Ecto neural progenitor cell (in vitro differentiated cells): ENCODE data around the gene DYNC2H1.

Experiments used
- DNase-seq: peaks from one replicate; pipeline ENCODE4 v3.0.0-alpha.2; 2018; ENCODE audit warnings: low spot score

The DYNC2H1 gene

DNA sequence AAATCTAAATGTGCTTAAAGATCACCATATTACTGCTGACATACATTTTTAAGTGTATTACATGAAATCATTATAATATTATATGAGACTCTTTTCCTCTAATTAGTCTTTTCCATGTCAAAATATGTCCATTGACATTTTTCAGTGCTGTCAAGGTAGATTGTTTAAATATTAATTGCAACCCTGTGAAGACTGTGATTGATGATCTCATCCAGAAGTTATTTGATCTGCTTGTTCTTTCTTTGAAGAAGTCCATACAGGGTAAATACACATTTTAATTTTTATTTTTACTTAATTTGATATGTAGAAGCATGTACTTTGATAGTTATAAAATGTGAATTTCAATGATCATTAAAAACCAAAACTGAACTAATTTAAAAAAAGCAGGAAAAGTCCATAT, 38.4 kb downstream of the DYNC2H1 start:
- DNase-seq, result no peak

DNA sequence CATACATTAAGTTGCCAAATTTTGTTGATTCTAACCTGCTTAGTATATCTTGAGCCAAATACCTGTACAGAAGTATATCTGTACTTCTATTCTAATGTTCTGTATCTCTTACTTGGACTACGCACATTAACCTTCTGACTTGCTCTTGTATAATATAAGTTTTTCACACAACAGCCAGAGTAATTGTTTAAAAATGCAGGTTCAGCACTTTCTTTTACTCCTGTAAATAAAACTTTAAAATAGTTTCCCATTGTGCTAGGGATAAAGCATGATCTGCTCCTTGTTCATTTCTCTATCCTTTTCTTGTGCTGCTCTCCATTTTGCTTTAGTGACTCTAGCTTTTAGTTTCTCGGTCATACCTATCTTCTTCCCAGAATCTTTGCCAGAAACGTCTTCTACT, 48.3 kb downstream of the DYNC2H1 start:
- DNase-seq, result no peak

- no peak for DNase-seq
Observed at GRCh38 chr11:103164093-103164796, 55.0 kb downstream of the DYNC2H1 start.

GRCh38 chr11:103167166-103167565, 57.9 kb downstream of the DYNC2H1 start:
- no peak for DNase-seq

GRCh38 chr11:103170865-103171264, 61.6 kb downstream of the DYNC2H1 start:
- DNase-seq, result no peak

DNA sequence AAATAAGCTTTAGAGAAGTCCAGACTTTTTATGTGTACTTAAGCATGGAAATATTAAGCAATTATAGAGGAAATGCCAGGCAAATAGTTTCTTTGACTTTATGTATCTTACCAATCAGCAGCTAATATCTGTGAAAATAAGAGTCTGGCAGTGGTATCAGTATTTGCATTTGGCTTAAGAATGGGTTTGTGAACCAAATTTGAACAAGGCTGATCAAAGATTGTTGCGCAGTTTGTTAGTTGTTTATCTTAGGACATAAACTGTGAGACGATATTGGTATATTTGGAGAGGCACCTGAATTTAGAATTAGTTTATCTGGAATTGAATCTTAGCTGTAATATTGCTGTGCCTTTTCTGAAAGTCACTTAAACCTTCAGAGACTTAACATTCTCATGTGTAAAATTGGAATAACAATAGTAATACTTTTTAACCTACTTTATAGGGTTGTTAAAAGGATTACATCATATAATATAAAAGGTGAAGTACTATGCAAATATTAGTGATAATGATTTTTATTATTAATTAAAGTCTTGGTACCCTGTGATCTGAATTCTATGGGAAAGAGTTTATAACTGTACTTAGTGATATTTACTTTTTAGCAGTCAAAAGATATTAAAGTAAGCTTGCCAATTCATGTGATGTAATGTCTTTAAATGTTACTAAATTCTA, 66.4 kb downstream of the DYNC2H1 start:
- no peak for DNase-seq

DNA sequence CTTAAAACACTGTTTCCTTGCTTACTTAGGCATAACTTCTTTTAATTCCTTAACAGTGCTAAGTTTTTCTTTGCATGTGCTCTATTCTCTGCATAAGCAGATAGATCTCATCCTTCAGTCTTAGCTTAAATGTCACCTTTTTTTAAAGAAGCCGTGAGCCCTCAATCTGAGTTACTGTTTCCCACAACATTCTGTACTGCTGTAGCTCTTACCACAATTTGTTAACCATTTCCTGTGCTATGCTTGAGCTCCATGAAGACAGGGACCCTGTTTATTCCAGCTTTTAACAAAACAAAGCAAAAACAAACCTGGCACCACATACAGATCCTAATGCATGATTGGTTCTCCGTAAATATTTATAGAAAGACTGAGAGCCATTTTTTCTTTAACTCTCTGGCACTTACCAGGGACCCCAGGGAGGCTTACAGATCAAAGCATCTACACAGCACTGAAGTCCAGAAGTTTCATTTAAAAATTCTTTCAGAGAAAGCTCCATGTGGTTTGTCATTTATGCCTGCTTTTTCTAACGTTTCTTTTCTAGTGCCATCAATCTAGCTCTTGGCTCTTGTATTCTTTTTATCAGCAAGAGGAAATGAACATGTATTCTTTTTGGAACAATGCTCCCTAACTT, 74.9 kb downstream of the DYNC2H1 start:
- DNase-seq, result no peak

GRCh38 chr11:103202048-103202651, 92.9 kb downstream of the DYNC2H1 start:
- DNase-seq, result no peak

DNA sequence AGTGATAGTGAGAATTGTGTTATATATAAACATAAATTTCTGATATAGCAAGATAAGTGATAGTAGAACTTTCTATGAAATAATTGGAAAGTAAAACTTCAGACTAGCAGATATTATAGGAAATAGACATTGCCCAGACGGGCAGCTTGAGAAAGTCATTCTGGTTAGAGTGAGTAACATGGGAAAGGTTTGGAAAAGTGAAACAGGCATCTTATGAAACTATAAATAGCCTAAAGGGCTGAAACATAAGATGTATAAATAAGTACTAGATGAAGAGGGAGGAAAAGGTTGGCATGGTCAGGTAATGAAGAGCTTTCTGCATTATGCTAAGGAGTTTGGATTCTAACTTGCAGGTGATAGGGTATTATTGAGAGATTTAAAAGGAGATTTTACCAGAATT, 101.3 kb downstream of the DYNC2H1 start:
- DNase-seq, result no peak

DNA sequence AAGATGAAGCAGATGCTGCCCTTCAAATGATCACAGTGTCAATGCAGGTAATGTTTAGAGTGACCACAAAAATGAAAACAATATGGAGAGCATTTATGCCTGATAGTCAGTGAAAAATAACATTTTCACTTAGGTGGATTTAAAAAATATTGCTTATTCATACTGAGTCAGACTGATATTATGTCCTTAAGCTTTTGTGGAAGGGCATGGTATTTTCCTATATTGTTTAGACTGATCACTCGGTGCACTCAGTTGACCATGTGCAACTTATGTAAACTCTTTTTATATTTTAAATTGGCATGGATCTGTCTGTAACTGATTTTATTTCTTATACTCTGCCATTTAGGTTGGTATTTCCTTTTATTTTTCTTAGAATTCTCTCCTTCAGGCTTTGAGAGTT, 106.6 kb downstream of the DYNC2H1 start:
- no peak for DNase-seq

DNA sequence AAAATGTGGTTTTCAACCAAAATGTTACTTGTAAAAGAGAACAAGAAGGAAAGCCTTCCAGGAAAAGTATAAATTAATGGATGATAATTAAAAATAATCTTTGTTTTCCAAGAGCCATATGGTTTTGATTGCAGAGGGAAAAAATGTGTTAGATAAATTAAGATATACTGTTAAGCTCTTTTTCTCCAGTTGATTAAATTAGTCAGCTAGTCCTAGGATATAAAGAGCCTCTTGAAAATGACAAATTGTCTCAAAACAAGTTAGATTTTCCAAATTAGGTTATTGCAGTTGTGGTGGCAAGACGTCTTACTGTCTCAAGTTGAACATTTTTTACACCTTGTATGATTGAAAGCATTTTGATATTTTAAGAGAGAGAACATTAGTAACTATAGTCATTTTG, 110.9 kb downstream of the DYNC2H1 start:
- no peak for DNase-seq

- DNase-seq, result no peak
Observed at GRCh38 chr11:103222806-103223205, 113.6 kb downstream of the DYNC2H1 start.

DNA sequence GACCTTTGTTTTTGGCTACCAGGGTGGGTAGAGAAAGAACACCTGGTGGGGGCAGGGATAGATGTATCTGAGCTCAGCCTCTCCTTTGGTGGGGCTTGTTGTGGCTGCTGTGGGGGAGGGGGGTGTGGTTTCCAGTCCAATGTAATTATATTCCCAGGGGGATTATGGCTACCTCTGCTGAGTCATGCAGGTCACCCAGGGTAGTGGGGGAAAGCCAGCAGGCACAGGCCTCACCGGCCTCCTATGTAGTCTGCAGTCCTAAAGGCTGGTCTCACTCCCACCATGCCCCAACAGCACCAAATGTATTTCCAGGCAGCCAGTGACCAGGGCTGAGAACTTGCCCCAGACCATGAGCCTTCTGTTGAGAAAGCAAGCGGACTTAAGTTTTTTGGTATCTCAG, 119.6 kb downstream of the DYNC2H1 start:
- no peak for DNase-seq

- no peak for DNase-seq
Observed at GRCh38 chr11:103234974-103235373, 125.7 kb downstream of the DYNC2H1 start.

DNA sequence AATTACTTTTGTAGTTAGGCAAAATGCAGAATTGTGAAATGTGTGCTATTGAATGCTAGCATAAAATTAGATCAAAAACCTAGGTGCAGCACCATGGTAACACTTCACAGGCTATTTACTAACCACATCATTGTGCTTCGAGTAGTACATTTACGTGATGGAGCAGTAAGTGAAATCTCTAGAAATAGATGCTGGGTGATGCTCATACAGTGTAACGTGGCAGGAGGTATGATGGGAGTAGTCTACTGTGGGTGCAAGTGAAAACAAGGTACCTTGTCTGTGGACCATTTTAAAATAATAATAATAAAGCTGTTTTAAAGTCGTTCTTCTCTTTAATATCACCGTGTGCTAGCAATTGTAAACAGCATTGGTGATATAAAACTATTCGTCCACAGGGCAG, 132.3 kb downstream of the DYNC2H1 start:
- DNase-seq, result no peak

GRCh38 chr11:103254123-103254522, 144.9 kb downstream of the DYNC2H1 start:
- no peak for DNase-seq

DNA sequence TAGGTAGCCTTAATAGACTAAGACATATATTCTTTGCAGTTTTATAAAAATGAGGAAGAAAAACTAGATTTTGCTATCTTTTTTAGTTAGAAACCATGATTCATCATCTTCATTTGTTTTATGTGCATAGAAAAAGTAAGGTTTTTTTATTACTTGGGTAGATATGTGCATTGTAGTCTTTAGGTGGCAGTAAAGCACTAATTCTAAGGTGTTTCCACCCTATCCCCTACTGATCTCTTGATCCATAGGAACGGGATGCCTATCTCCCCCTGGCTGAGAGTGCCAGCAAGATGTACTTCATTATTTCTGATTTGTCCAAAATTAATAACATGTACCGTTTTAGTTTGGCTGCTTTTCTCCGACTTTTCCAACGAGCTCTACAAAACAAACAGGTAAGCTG, 148.1 kb downstream of the DYNC2H1 start:
- DNase-seq, result no peak

- DNase-seq, result no peak
Observed at GRCh38 chr11:103266167-103266831, 157.1 kb downstream of the DYNC2H1 start.

GRCh38 chr11:103272876-103273275, 163.7 kb downstream of the DYNC2H1 start:
- no peak for DNase-seq

GRCh38 chr11:103274025-103274424, 164.8 kb downstream of the DYNC2H1 start:
- no peak for DNase-seq

- no peak for DNase-seq
Observed at GRCh38 chr11:103279821-103280220, 170.6 kb downstream of the DYNC2H1 start.

DNA sequence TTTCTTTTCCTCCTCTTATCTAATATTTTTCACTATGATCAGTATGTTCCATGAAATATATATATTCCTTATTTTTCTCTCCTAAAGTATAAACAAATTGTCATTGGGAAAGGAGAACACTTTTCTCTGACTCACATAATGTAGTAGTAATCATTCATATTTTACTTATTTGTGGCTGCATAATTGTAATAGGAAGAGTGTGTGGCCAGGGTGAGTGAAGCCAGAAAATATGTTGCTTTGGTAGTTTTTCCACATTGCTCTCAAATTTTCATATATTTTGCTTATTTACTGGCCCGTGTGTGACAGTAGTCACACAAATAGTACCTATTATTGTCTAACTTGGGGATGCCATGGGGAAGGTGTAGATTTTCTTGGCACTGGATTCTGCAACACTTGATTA, 172.1 kb downstream of the DYNC2H1 start:
- no peak for DNase-seq

GRCh38 chr11:103284260-103284659, 175.0 kb downstream of the DYNC2H1 start:
- no peak for DNase-seq
